ENCODE measurements around the gene LRMDA. TPM values are rescaled to one million over a fixed set of nuclear protein-coding genes. Genes with fewer than 3 reads are reported as not detected.

LRMDA gene
- total and polyA plus RNA-seq, 10 of the 15 experiments (the other 5 are each of a cell fraction or from before 2014, with no cell fraction given), result 0.07 to 0.54 (median 0.29) TPM; not detected in 4

- in situ Hi-C loops (cut with MboI) (no loop called here), intact Hi-C loops (cut with micrococcal nuclease; ENCODE audit: unreplicated experiment) (no loop called here)
- Histone ChIP-seq H4K20me1 (ENCODE audit: control insufficient read depth, insufficient read depth) (no peaks in the 10 kb centered on the region), H3K79me2 (ENCODE audit: control insufficient read depth, insufficient read depth, low read length) (no peaks in the 10 kb centered on the region), H3K27ac (ENCODE audit: control insufficient read depth, insufficient read depth) (no peak overlapping the region), H3K4me1 (ENCODE audit: control insufficient read depth, insufficient read depth, low read length) (no peaks in the 10 kb centered on the region), H3K9ac (ENCODE audit: control insufficient read depth, insufficient read depth, low read length) (no peak overlapping the region), H3K4me2 (ENCODE audit: control insufficient read depth, insufficient read depth) (no peak overlapping the region), H2AFZ (ENCODE audit: control insufficient read depth, low read depth, low read length) (no peak overlapping the region), H3K36me3 (ENCODE audit: control insufficient read depth in 2 of 2, insufficient read depth in 2 of 2, low read length in 1 of 2) (no peaks in the 10 kb centered on the region), H3K9me3 (replicated peaks; ENCODE audit: control insufficient read depth, insufficient read depth, low read length) (no peaks in the 10 kb centered on the region; the same call in 2 of the 3 replicates), H3K27me3 (replicated peaks in 1 of 2; ENCODE audit: control insufficient read depth in 2 of 2, insufficient read depth in 2 of 2, low read length in 1 of 2) (no peaks in the 10 kb centered on the region; a peak in 1 of 4 replicates), H3K4me3 (no peak overlapping the region)
- 52% methylated on average over 8 of the region's 8 CpGs for WGBS (ENCODE audit: insufficient coverage, insufficient replicate concordance, low lambda C conversion rate, missing lambda C conversion rate)
- DNase-seq (ENCODE audit: low read depth, low spot score) (no peak), ATAC-seq (no peak), FAIRE-seq (no peak)
- ChIA-PET POLR2A (no interaction called here), CTCF (no interaction called here), SMC1A (ENCODE audit: uncharacterized antibody, unreplicated experiment) (no interaction called here), RAD21 (ENCODE audit: unreplicated experiment) (no interaction called here)
- TF ChIP-seq ZSCAN29 (IDR thresholded peaks at IDR 0.05), result no peak
- TF ChIP-seq MTA2 (IDR thresholded peaks at IDR 0.05; ENCODE audit: low read depth), result no peak
- TF ChIP-seq RB1 (IDR thresholded peaks at IDR 0.05; ENCODE audit: borderline replicate concordance), result no peak
- TF ChIP-seq NR2F1 (conservative IDR thresholded peaks at IDR 0.05), result no peak
- no peak for TF ChIP-seq USF1 (IDR thresholded peaks at IDR 0.05; ENCODE audit: borderline replicate concordance, extremely low read length, insufficient read depth, low read depth, low read length)
- TF ChIP-seq EGR1 (IDR thresholded peaks at IDR 0.05; ENCODE audit: borderline replicate concordance in 1 of 2, low read depth in 2 of 2, low read length in 2 of 2), result no peak
- no peak for TF ChIP-seq ETV6 (conservative IDR thresholded peaks at IDR 0.05 in 1 of 2, IDR thresholded peaks at IDR 0.05 in 1 of 2; ENCODE audit: borderline replicate concordance in 1 of 2, low read depth in 1 of 2)
- TF ChIP-seq ZBTB11 (CRISPR knock-in tag; IDR thresholded peaks at IDR 0.05), result no peak
- no peak for TF ChIP-seq SIX5 (IDR thresholded peaks at IDR 0.05; ENCODE audit: low read depth, low read length, severe bottlenecking)
- no peak for TF ChIP-seq TBL1XR1 (IDR thresholded peaks at IDR 0.05; ENCODE audit: low read depth, low read length)
- no peak for TF ChIP-seq EED (IDR thresholded peaks at IDR 0.05; ENCODE audit: low read depth)
- no peak for TF ChIP-seq RBBP5 (conservative IDR thresholded peaks at IDR 0.05)
- TF ChIP-seq SUPT20H (IDR thresholded peaks at IDR 0.05; ENCODE audit: borderline replicate concordance, control insufficient read depth, low read depth, low read length), result no peak
- no TSS peak for BruUV-seq (replicated peaks)
Observed at GRCh38 chr10:75653761-75654160, 222.3 kb downstream of the LRMDA start.

Measured in GM12878 (cell line).